ENCODE measurements around the gene SSUH2. TPM values are rescaled to one million over a fixed set of nuclear protein-coding genes. Genes with fewer than 3 reads are reported as not detected.

Gene SSUH2
- total RNA-seq, 1 donor from 2014 or later, result 1.1 TPM

DNA sequence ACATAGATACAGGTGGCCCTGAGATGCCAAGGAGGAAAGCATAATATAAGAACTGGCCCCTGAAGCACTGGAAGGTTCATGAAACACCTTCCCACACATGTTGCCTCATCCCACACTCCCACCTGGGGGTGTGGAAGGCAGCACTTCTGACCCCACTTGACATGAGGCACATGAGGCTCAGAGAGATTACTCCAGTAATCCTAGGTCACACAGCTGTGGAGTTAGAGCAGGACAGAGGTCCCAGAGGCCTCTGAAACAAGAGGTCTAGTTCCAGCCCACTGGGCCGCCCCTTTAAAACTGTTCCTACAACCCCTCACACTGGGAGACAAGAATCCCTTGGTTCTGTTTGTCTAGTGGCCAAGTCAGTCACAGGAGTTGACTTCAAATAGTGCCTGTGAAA, 7.2 kb downstream of the SSUH2 start:
- Histone ChIP-seq H3K27ac (replicated peaks) (no peak overlapping the region), H3K9me3 (replicated peaks) (no peaks in the 10 kb centered on the region)
- intact Hi-C loops (cut with micrococcal nuclease), result no loop called here

DNA sequence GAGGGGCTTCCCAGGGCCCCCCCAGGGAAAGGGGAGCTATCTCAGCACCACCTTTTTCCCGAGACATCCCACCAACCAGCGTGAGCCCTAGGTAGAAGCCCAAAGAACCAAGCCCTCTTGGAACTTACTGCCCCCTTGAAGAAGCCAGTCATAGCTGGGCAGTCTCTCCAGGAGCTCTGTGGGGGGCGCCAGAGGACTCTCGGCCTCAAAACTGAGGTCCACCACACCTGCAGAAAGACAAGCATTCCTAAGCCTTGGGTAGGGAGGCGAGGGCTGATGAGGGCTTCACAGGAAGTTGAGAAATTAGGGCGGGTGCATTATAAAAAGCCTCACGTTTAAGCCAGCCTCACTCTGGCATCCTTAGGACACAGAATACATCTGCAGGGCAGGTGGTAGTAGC, 9.0 kb downstream of the SSUH2 start:
- no peak overlapping the region for H3K4me3 ChIP-seq
- H3K27me3 ChIP-seq (ENCODE audit: low read depth), result no peaks in the 10 kb centered on the region
- TF ChIP-seq, protein P1, sequence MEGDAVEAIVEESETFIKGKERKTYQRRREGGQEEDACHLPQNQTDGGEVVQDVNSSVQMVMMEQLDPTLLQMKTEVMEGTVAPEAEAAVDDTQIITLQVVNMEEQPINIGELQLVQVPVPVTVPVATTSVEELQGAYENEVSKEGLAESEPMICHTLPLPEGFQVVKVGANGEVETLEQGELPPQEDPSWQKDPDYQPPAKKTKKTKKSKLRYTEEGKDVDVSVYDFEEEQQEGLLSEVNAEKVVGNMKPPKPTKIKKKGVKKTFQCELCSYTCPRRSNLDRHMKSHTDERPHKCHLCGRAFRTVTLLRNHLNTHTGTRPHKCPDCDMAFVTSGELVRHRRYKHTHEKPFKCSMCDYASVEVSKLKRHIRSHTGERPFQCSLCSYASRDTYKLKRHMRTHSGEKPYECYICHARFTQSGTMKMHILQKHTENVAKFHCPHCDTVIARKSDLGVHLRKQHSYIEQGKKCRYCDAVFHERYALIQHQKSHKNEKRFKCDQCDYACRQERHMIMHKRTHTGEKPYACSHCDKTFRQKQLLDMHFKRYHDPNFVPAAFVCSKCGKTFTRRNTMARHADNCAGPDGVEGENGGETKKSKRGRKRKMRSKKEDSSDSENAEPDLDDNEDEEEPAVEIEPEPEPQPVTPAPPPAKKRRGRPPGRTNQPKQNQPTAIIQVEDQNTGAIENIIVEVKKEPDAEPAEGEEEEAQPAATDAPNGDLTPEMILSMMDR (IDR thresholded peaks at IDR 0.05; ENCODE audit: borderline replicate concordance), result no peak
- H3K9me3 ChIP-seq (replicated peaks), result no peaks in the 10 kb centered on the region
- intact Hi-C loops (cut with micrococcal nuclease), result no loop called here
- no peaks in the 10 kb centered on the region for H3K36me3 ChIP-seq
- no peak overlapping the region for H3K27ac ChIP-seq (replicated peaks)
- H3K4me1 ChIP-seq, result peaks cover 7% of the 10 kb centered on the region
- DNase-seq, result no peak

More for the DNA sequence above, 7.2 kb downstream of the SSUH2 start:
- H3K36me3 ChIP-seq, result no peaks in the 10 kb centered on the region
- no peaks in the 10 kb centered on the region for H3K27me3 ChIP-seq (ENCODE audit: low read depth)
- peaks cover 7% of the 10 kb centered on the region for H3K4me1 ChIP-seq
- no peak for DNase-seq
- TF ChIP-seq, protein P1 (IDR thresholded peaks at IDR 0.05; ENCODE audit: borderline replicate concordance), result no peak
- no peak overlapping the region for H3K4me3 ChIP-seq

DNA sequence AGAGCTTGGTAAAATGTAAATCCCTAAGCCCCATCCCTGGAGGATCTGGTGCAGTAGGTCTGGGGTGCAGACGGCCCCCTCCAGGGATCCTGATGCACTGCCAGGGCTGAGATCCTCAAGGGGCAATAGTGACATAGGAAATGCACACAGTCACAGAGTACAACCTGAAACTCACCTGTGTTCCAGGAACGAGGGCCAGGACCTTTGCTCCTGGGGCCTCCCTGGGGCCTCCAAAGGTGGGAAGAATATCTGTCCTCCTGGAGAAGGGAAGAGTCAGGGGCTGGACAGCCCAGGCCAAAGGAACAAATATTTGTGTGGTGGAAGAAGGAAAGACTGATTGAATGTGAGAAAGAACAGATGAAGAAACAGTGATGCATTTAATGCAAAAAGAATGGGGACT, 9.5 kb downstream of the SSUH2 start:
- no peak overlapping the region for H3K27ac ChIP-seq (replicated peaks)
- H3K27me3 ChIP-seq (ENCODE audit: low read depth), result no peaks in the 10 kb centered on the region
- TF ChIP-seq, protein P1 (IDR thresholded peaks at IDR 0.05; ENCODE audit: borderline replicate concordance), result no peak
- H3K9me3 ChIP-seq (replicated peaks), result no peaks in the 10 kb centered on the region
- no peak overlapping the region for H3K4me3 ChIP-seq
- intact Hi-C loops (cut with micrococcal nuclease), result no loop called here
- peaks cover 7% of the 10 kb centered on the region for H3K4me1 ChIP-seq
- no peak for DNase-seq
- no peaks in the 10 kb centered on the region for H3K36me3 ChIP-seq

DNA sequence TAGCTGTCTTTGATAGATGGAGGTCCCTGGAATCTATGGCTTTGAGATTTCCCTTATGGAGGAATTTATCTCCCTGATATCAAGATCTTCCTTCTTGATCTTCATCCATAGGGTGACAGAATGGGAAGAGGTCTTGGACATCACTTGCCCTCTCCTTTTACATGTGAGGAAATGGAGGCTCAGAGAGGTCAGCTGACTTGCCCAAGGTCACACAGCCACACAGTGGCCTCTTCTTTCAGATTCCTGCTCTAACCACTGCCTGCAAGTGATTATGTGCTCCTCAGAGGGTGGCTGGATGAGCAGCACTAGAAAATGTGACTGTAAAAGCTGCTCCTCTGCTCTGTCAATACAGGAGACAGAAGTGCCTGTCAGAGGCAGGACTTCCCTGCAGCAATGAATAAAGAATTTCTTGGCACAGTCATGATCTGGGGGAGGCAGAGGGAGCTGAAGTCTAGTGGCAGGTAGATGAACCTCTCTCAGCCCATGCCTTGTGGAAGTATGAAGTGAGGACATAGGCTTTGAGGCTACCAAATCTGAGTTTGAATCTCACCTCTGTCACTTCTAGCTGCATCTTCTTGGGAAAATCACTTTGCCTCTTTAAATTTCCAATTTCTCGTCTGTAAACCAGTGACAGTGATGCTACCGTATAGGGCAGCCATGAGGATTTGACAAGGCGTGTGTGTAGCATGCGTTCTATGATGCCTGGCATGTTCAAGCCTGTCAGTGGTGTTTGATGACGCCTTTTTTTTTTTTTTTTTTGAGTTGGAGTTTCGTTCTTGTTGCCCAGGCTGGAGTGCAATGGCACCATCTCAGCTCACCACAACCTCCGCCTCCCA, 12.0 kb downstream of the SSUH2 start:
- no peaks in the 10 kb centered on the region for H3K4me1 ChIP-seq
- H3K9me3 ChIP-seq (replicated peaks), result no peaks in the 10 kb centered on the region
- DNase-seq, result no peak
- no peak overlapping the region for H3K4me3 ChIP-seq
- H3K27me3 ChIP-seq (ENCODE audit: low read depth), result no peaks in the 10 kb centered on the region
- intact Hi-C loops (cut with micrococcal nuclease), result no loop called here
- no peaks in the 10 kb centered on the region for H3K36me3 ChIP-seq
- H3K27ac ChIP-seq (replicated peaks), result no peak overlapping the region
- TF ChIP-seq, protein P1 (IDR thresholded peaks at IDR 0.05; ENCODE audit: borderline replicate concordance), result no peak

DNA sequence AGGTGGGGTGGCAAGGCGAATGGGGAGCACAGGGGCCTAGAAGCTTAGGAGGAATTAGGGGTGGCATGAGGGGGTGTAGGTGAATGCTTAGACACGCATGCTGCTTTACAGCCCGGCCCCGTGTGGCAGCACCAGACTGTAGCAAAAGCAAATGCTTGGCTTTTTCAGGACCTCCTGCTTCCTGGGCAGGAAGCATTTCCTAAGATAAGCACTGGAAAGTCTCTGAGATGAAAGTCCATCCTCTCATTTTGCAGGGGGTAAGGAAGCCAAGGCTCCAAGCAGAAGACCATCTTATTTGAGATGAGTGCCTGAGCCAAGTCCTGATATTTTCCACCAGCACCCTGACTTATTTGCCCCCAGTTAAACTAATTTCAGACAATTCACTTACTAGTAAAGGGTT, 12.9 kb downstream of the SSUH2 start:
- Histone ChIP-seq H3K4me1 (no peaks in the 10 kb centered on the region), H3K36me3 (no peaks in the 10 kb centered on the region), H3K27ac (replicated peaks) (no peak overlapping the region), H3K27me3 (ENCODE audit: low read depth) (no peaks in the 10 kb centered on the region), H3K4me3 (no peak overlapping the region), H3K9me3 (replicated peaks) (no peaks in the 10 kb centered on the region)
- intact Hi-C loops (cut with micrococcal nuclease), result no loop called here
- TF ChIP-seq, protein P1 (IDR thresholded peaks at IDR 0.05; ENCODE audit: borderline replicate concordance), result no peak
- DNase-seq, result no peak

All from left ventricle myocardium inferior (tissue), 1 donor.